HL-60/S4 treated with retinoic acid at 250 ng/mL for 4 days and 3 days (cell line): ENCODE measurements around the gene OR10X1.

Source experiments
- in situ Hi-C: fragments of 300-500 bp; cut with MboI; formaldehyde crosslinking; loops from 2 replicates; pipeline ENCODE4 v1.7.0; 2022; ENCODE audit warnings: low sequenced_read_pairs

The OR10X1 gene

GRCh38 chr1:158579733-158580132 is at the start of gene OR10X1:
TSS of gene OR10X1 (minus strand) at chr1:158579899. CDS start at chr1:158579899, 0 bp downstream.
- in situ Hi-C loops, result no loop called here

GRCh38 chr1:158613764-158614163 is 34.1 kb upstream of the OR10X1 start:
- in situ Hi-C loops, result no loop called here

GRCh38 chr1:158611916-158612315 is 32.2 kb upstream of the OR10X1 start:
- in situ Hi-C loops, result no loop called here

GRCh38 chr1:158607296-158607695 is 27.6 kb upstream of the OR10X1 start:
- in situ Hi-C loops, result no loop called here

GRCh38 chr1:158604968-158605367 is 25.3 kb upstream of the OR10X1 start, which contains the start of gene OR10Z1:
TSS of gene OR10Z1 (plus strand) at chr1:158605268. CDS start at chr1:158606439, 1,171 bp downstream.
- in situ Hi-C loops, result no loop called here

GRCh38 chr1:158600735-158601134 is 21.0 kb upstream of the OR10X1 start:
- in situ Hi-C loops, result no loop called here

GRCh38 chr1:158586942-158587341 is 7.2 kb upstream of the OR10X1 start:
- in situ Hi-C loops, result no loop called here

GRCh38 chr1:158583962-158584361 is 4.3 kb upstream of the OR10X1 start:
- in situ Hi-C loops, result no loop called here

GRCh38 chr1:158577561-158577960 is 2.1 kb downstream of the OR10X1 start:
- in situ Hi-C loops, result no loop called here

GRCh38 chr1:158572226-158572625 is 7.5 kb downstream of the OR10X1 start:
- in situ Hi-C loops, result no loop called here

- in situ Hi-C loops, result no loop called here
Measured at GRCh38 chr1:158570480-158570879, 9.2 kb downstream of the OR10X1 start, which contains the start of gene OR6P1. TSS of gene OR6P1 (minus strand) at chr1:158570580. CDS start at chr1:158563604, 6,976 bp downstream.

GRCh38 chr1:158564608-158565007 is 15.1 kb downstream of the OR10X1 start:
- in situ Hi-C loops, result no loop called here

GRCh38 chr1:158563853-158564252 is 15.8 kb downstream of the OR10X1 start:
- in situ Hi-C loops, result no loop called here

GRCh38 chr1:158559696-158560095 is 20.0 kb downstream of the OR10X1 start:
- in situ Hi-C loops, result no loop called here

GRCh38 chr1:158554352-158554751 is 25.3 kb downstream of the OR10X1 start, which contains the start of gene OR6Y1:
TSS of gene OR6Y1 (minus strand) at chr1:158554405. CDS start at chr1:158548105, 6,300 bp downstream.
- in situ Hi-C loops, result no loop called here

GRCh38 chr1:158552296-158552695 is 27.4 kb downstream of the OR10X1 start:
- in situ Hi-C loops, result no loop called here

GRCh38 chr1:158547533-158547932 is 32.2 kb downstream of the OR10X1 start:
- in situ Hi-C loops, result no loop called here

GRCh38 chr1:158537609-158538008 is 42.1 kb downstream of the OR10X1 start:
- in situ Hi-C loops, result no loop called here

- in situ Hi-C loops, result no loop called here
Measured at GRCh38 chr1:158534496-158534895, 45.2 kb downstream of the OR10X1 start.
